CD14-positive monocyte (primary cell): ENCODE results near the gene CTNNBL1. TPM values are rescaled to one million over a fixed set of nuclear protein-coding genes. Genes with fewer than 3 reads are reported as not detected.

Experiments used
- DNase-seq, 3 donors: peaks; one replicate each; pipeline ENCODE4 v3.0.0-alpha.2; 2011 to 2022
- H2AFZ ChIP-seq: 2 replicates; pipeline ENCODE4 v1.6.0; 2012; ENCODE audit warnings: mild to moderate bottlenecking, low read depth, low read length, inconsistent platforms; ENCODE audit not compliant: insufficient read depth, poor library complexity, severe bottlenecking
- H3K27ac ChIP-seq, 2 donors: 1 replicate in 1 of 2; 2 replicates in 1 of 2; pipeline ENCODE4 v1.5.1; 2012 to 2013; ENCODE audit warnings: low read length in 2 of 2, control low read depth in 1 of 2, inconsistent platforms in 1 of 2, low read depth in 1 of 2, mild to moderate bottlenecking in 1 of 2
- H3K27me3 ChIP-seq, 2 donors: one replicate each; pipeline versions ENCODE4 v1.6.0 to v1.6.1; 2011 to 2013; ENCODE audit warnings: low read length in 2 of 2; ENCODE audit not compliant: control insufficient read depth in 2 of 2, insufficient read depth in 2 of 2
- H3K36me3 ChIP-seq, 2 donors: replicated peaks in 1 of 2; 1 replicate in 1 of 2; 2 replicates in 1 of 2; pipeline versions ENCODE4 v1.5.1 to v1.6.1; 2012 to 2013; ENCODE audit warnings: low read length in 2 of 2, control low read depth in 1 of 2, inconsistent platforms in 1 of 2, mild to moderate bottlenecking in 1 of 2; ENCODE audit not compliant: insufficient read depth in 2 of 2, control insufficient read depth in 1 of 2
- H3K4me1 ChIP-seq, 2 donors: 1 replicate in 1 of 2; 2 replicates in 1 of 2; pipeline versions ENCODE4 v1.5.1 to v1.6.1; 2012 to 2013; ENCODE audit warnings: low read length in 2 of 2, control low read depth in 1 of 2, inconsistent platforms in 1 of 2, mild to moderate bottlenecking in 1 of 2, moderate library complexity in 1 of 2; ENCODE audit not compliant: insufficient read depth in 2 of 2, control insufficient read depth in 1 of 2
- H3K4me2 ChIP-seq: replicated peaks from 2 replicates; pipeline ENCODE3; 2012; ENCODE audit warnings: low read length, moderate library complexity, mild to moderate bottlenecking; ENCODE audit not compliant: poor library complexity, severe bottlenecking; ENCODE audit errors: extremely low read depth
- H3K4me3 ChIP-seq, 3 experiments: fragments of 200-600 bp in 1 of 3; sonication (generic) in 1 of 3; replicated peaks in 1 of 3; 1 replicate in 2 of 3; 2 replicates in 1 of 3; pipeline ENCODE4 v1.5.1; 2011 to 2013; ENCODE audit warnings: low read length in 3 of 3, mild to moderate bottlenecking in 3 of 3, control low read depth in 2 of 3, low read depth in 2 of 3, inconsistent platforms in 1 of 3, moderate library complexity in 1 of 3
- H3K79me2 ChIP-seq: 2 replicates; pipeline ENCODE4 v1.6.0; 2012; ENCODE audit warnings: mild to moderate bottlenecking, control low read depth, inconsistent platforms, low read length, moderate library complexity; ENCODE audit not compliant: insufficient read depth
- H3K9ac ChIP-seq: 2 replicates; pipeline ENCODE4 v1.6.0; 2017; ENCODE audit warnings: low read length, mild to moderate bottlenecking; ENCODE audit not compliant: insufficient read depth, poor library complexity, severe bottlenecking
- H3K9me3 ChIP-seq, 2 donors: replicated peaks in 1 of 2; 1 replicate in 1 of 2; 2 replicates in 1 of 2; pipeline versions ENCODE4 v1.5.1 to v1.6.1; 2012 to 2013; ENCODE audit warnings: low read length in 2 of 2, control low read depth in 1 of 2; ENCODE audit not compliant: control insufficient read depth in 1 of 2, insufficient read depth in 1 of 2
- H4K20me1 ChIP-seq: 2 replicates; pipeline ENCODE4 v1.6.0; 2012; ENCODE audit warnings: mild to moderate bottlenecking, low read length, control low read depth, moderate library complexity; ENCODE audit not compliant: insufficient read depth
- H3K27ac Mint-ChIP-seq, 7 donors: one replicate each; pipeline ENCODE4 v1.8.0; 2020; ENCODE audit warnings: mild to moderate bottlenecking in 7 of 7, mixed read lengths in 7 of 7, moderate library complexity in 6 of 7, inconsistent platforms in 2 of 7
- H3K27me3 Mint-ChIP-seq, 3 donors: one replicate each; pipeline ENCODE4 v1.8.0; 2021 to 2022; ENCODE audit warnings: low read depth in 3 of 3, mild to moderate bottlenecking in 3 of 3, mixed read lengths in 3 of 3, moderate library complexity in 3 of 3, inconsistent platforms in 1 of 3
- H3K36me3 Mint-ChIP-seq, 2 donors: one replicate each; pipeline ENCODE4 v1.8.0; 2020; ENCODE audit warnings: mixed read lengths in 2 of 2, inconsistent platforms in 1 of 2, mild to moderate bottlenecking in 1 of 2
- H3K4me1 Mint-ChIP-seq: one replicate; pipeline ENCODE4 v1.8.0; 2020; ENCODE audit warnings: mild to moderate bottlenecking, mixed read lengths
- H3K4me3 Mint-ChIP-seq, 2 donors: one replicate each; pipeline ENCODE4 v1.8.0; 2020; ENCODE audit warnings: mild to moderate bottlenecking in 2 of 2, mixed read lengths in 2 of 2, moderate library complexity in 1 of 2
- H3K9me3 Mint-ChIP-seq, 7 donors: one replicate each; pipeline ENCODE4 v1.8.0; 2020 to 2022; ENCODE audit warnings: mixed read lengths in 7 of 7, mild to moderate bottlenecking in 6 of 7, moderate library complexity in 6 of 7, inconsistent platforms in 2 of 7
- WGBS: methylation state at CpG from one replicate; pipeline ENCODE4 v1.1.5; 2013; ENCODE audit warnings: missing lambda C conversion rate; ENCODE audit not compliant: insufficient coverage; 5-methylcytosine and 5-hydroxymethylcytosine counted together
- intact Hi-C, 2 donors: fragments of 100-400 bp; cut with micrococcal nuclease; formaldehyde crosslinking; loops; one replicate each; pipeline versions ENCODE4 v1.15.0 to v1.15.1; 2023
- polyA plus RNA-seq, 3 donors: library from polyadenylated mRNA; depleted of rRNA in 1 of 3; unstranded in 2 of 3; stranded (reverse) in 1 of 3; fragments of 300-500 nt in 2 of 3; fragments of >200 nt in 1 of 3; fragmentation: Illumina TruSeq in 2 of 3; gene quantifications; 1 replicate in 2 of 3; 2 replicates in 1 of 3; pipeline ENCODE4 v1.2.3, GENCODE V29; 2012 to 2021
- TF ChIP-seq, protein P1 (sequence below): fragments of 200-600 bp; IDR thresholded peaks from one replicate; pipeline ENCODE4 v1.8.0; 2022; ENCODE audit warnings: antibody characterized with exemption, mild to moderate bottlenecking

Gene CTNNBL1
- polyA plus RNA-seq, 3 donors: 35.5 to 83.2 (median 77.3) TPM

GRCh38 chr20:37786043-37786442 lies 92.2 kb downstream of the CTNNBL1 start:
- Histone ChIP-seq H3K4me3 (no peak overlapping the region), H3K9me3 (no peaks in the 10 kb centered on the region), H2AFZ (no peak overlapping the region), H3K4me2 (no peak overlapping the region), H3K4me1 (no peaks in the 10 kb centered on the region), H3K9ac (no peak overlapping the region), H3K79me2 (no peaks in the 10 kb centered on the region), H3K36me3 (peaks cover 40 to 89% of the 10 kb centered on the region in 2 donors), H3K27ac (no peak overlapping the region), H4K20me1 (no peaks in the 10 kb centered on the region), H3K27me3 (no peaks in the 10 kb centered on the region)
- DNase-seq: no peak
- H3K27me3 Mint-ChIP-seq: peaks cover 0 to 3% (median 1%) of the 10 kb centered on the region in 3 donors
- H3K9me3 Mint-ChIP-seq: peaks cover 0 to 6% (median 0%) of the 10 kb centered on the region in 7 donors
- peaks cover 78 to 82% of the 10 kb centered on the region in 2 donors for H3K36me3 Mint-ChIP-seq
- TF ChIP-seq, protein P1, sequence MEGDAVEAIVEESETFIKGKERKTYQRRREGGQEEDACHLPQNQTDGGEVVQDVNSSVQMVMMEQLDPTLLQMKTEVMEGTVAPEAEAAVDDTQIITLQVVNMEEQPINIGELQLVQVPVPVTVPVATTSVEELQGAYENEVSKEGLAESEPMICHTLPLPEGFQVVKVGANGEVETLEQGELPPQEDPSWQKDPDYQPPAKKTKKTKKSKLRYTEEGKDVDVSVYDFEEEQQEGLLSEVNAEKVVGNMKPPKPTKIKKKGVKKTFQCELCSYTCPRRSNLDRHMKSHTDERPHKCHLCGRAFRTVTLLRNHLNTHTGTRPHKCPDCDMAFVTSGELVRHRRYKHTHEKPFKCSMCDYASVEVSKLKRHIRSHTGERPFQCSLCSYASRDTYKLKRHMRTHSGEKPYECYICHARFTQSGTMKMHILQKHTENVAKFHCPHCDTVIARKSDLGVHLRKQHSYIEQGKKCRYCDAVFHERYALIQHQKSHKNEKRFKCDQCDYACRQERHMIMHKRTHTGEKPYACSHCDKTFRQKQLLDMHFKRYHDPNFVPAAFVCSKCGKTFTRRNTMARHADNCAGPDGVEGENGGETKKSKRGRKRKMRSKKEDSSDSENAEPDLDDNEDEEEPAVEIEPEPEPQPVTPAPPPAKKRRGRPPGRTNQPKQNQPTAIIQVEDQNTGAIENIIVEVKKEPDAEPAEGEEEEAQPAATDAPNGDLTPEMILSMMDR: no peak
- no CpG with 5 or more reads among the region's 1 CpG for WGBS
- no peak overlapping the region for H3K4me3 Mint-ChIP-seq
- H3K27ac Mint-ChIP-seq: peak overlapping the region in 1 of 7 donors; percentile 4
- intact Hi-C loops: no loop called here
- H3K4me1 Mint-ChIP-seq: peaks cover 2% of the 10 kb centered on the region

GRCh38 chr20:37789408-37789807 lies 95.6 kb downstream of the CTNNBL1 start:
- H3K27me3 Mint-ChIP-seq: peaks cover 0 to 4% (median 1%) of the 10 kb centered on the region in 3 donors
- no peaks in the 10 kb centered on the region for H3K9me3 ChIP-seq
- no peaks in the 10 kb centered on the region for H3K4me1 ChIP-seq
- peaks cover 75 to 82% of the 10 kb centered on the region in 2 donors for H3K36me3 Mint-ChIP-seq
- no peak overlapping the region for H3K4me3 ChIP-seq
- H3K9ac ChIP-seq: no peak overlapping the region
- H3K4me1 Mint-ChIP-seq: no peaks in the 10 kb centered on the region
- TF ChIP-seq, protein P1: peak; percentile 8
- no peak overlapping the region for H3K4me2 ChIP-seq
- H3K27ac Mint-ChIP-seq: no peak overlapping the region
- no CpG with 5 or more reads among the region's 1 CpG for WGBS
- DNase-seq: no peak
- H3K79me2 ChIP-seq: no peaks in the 10 kb centered on the region
- no peak overlapping the region for H3K4me3 Mint-ChIP-seq
- intact Hi-C loops: no loop called here
- H2AFZ ChIP-seq: no peak overlapping the region
- H3K27me3 ChIP-seq: no peaks in the 10 kb centered on the region
- peaks cover 0 to 5% (median 3%) of the 10 kb centered on the region in 7 donors for H3K9me3 Mint-ChIP-seq
- peaks cover 31 to 93% of the 10 kb centered on the region in 2 donors for H3K36me3 ChIP-seq
- H4K20me1 ChIP-seq: no peaks in the 10 kb centered on the region
- H3K27ac ChIP-seq: no peak overlapping the region
